SK-N-SH treated with all-trans-retinoic acid at 6 μM for 48 hours (cell line): ENCODE data around the gene PRSS33.

Source experiments
- ATAC-seq: fragments of 200-7000 bp; cut with Tn5 transposase; 3 replicates; pipeline ENCODE4 v1.9.1; 2020; ENCODE audit warnings: mild to moderate bottlenecking, moderate library complexity
- ARNTL ChIP-seq: fragments of 450-650 bp; formaldehyde crosslinking; IDR thresholded peaks from 2 replicates; pipeline ENCODE4 v1.5.0; 2020; ENCODE audit warnings: low read depth, mild to moderate bottlenecking, moderate library complexity, borderline replicate concordance
- BACH2 ChIP-seq: fragments of 250-450 bp; sonication (Bioruptor Pico); IDR thresholded peaks from 2 replicates; pipeline ENCODE4 v1.9.0; 2021; ENCODE audit warnings: mild to moderate bottlenecking, borderline replicate concordance
- CREB5 ChIP-seq: fragments of 250-450 bp; sonication (Bioruptor Pico); IDR thresholded peaks from 2 replicates; pipeline ENCODE4 v1.5.1; 2020; ENCODE audit warnings: low read depth, mild to moderate bottlenecking, moderate library complexity
- CSDC2 ChIP-seq: fragments of 250-450 bp; sonication (Bioruptor Pico); IDR thresholded peaks from 2 replicates; pipeline ENCODE4 v1.5.0; 2020; ENCODE audit warnings: mild to moderate bottlenecking, moderate library complexity
- GLIS3 ChIP-seq: fragments of 250-450 bp; sonication (Bioruptor Pico); IDR thresholded peaks from 2 replicates; pipeline ENCODE4 v1.5.0; 2020; ENCODE audit warnings: mild to moderate bottlenecking, moderate library complexity
- ISL1 ChIP-seq: fragments of 250-450 bp; sonication (Bioruptor Pico); IDR thresholded peaks from 2 replicates; pipeline ENCODE4 v2.1.2; 2022; ENCODE audit warnings: mild to moderate bottlenecking, moderate library complexity
- OSR1 ChIP-seq: fragments of 250-450 bp; sonication (Bioruptor Pico); IDR thresholded peaks from 2 replicates; pipeline ENCODE4 v1.8.0; 2022; ENCODE audit warnings: moderate library complexity, mild to moderate bottlenecking, inconsistent platforms
- POU6F1 ChIP-seq: fragments of 250-450 bp; sonication (Bioruptor Pico); IDR thresholded peaks from 2 replicates; pipeline ENCODE4 v1.8.0; 2021; ENCODE audit warnings: low read depth, mild to moderate bottlenecking, moderate library complexity, borderline replicate concordance
- PPARA ChIP-seq: fragments of 250-450 bp; sonication (Bioruptor Pico); IDR thresholded peaks from 2 replicates; pipeline ENCODE4 v1.5.0; 2020; ENCODE audit warnings: mild to moderate bottlenecking, borderline replicate concordance
- RARB ChIP-seq: fragments of 250-450 bp; sonication (Bioruptor Pico); IDR thresholded peaks from 2 replicates; pipeline ENCODE4 v1.8.0; 2021; ENCODE audit warnings: mild to moderate bottlenecking, moderate library complexity
- SNAI2 ChIP-seq: fragments of 250-450 bp; sonication (Bioruptor Pico); IDR thresholded peaks from 2 replicates; pipeline ENCODE4 v1.5.0; 2020; ENCODE audit warnings: mild to moderate bottlenecking, moderate library complexity
- TCF4 ChIP-seq: fragments of 250-450 bp; sonication (Bioruptor Pico); IDR thresholded peaks from 2 replicates; pipeline ENCODE4 v1.8.0; 2021; ENCODE audit warnings: mild to moderate bottlenecking, moderate library complexity, borderline replicate concordance
- TOX ChIP-seq: fragments of 250-450 bp; sonication (Bioruptor Pico); IDR thresholded peaks from 2 replicates; pipeline ENCODE4 v1.8.0; 2021; ENCODE audit warnings: mild to moderate bottlenecking, moderate library complexity, borderline replicate concordance
- ZC3H10 ChIP-seq: fragments of 250-450 bp; sonication (Bioruptor Pico); IDR thresholded peaks from 2 replicates; pipeline ENCODE4 v1.5.1; 2021; ENCODE audit warnings: mild to moderate bottlenecking, moderate library complexity
- ZFP3 ChIP-seq: fragments of 250-450 bp; sonication (Bioruptor Pico); IDR thresholded peaks from 2 replicates; pipeline ENCODE4 v1.5.0; 2020; ENCODE audit warnings: mild to moderate bottlenecking, moderate library complexity
- ZFP30 ChIP-seq: fragments of 450-650 bp; formaldehyde crosslinking; IDR thresholded peaks from 2 replicates; pipeline ENCODE4 v1.5.0; 2022; ENCODE audit warnings: mild to moderate bottlenecking, moderate library complexity
- ZNF565 ChIP-seq: fragments of 450-650 bp; formaldehyde crosslinking; conservative IDR thresholded peaks from 2 replicates; pipeline ENCODE4 v1.5.0; 2020; ENCODE audit warnings: low read depth, mild to moderate bottlenecking, moderate library complexity
- ZNF70 ChIP-seq: fragments of 450-650 bp; formaldehyde crosslinking; IDR thresholded peaks from 2 replicates; pipeline ENCODE4 v1.5.0; 2020; ENCODE audit warnings: mild to moderate bottlenecking, moderate library complexity
- ZNF8 ChIP-seq: fragments of 450-650 bp; formaldehyde crosslinking; IDR thresholded peaks from 2 replicates; pipeline ENCODE4 v1.5.0; 2020; ENCODE audit warnings: mild to moderate bottlenecking, moderate library complexity
- TF ChIP-seq, protein P1 (sequence below): fragments of 250-450 bp; sonication (Bioruptor Pico); IDR thresholded peaks from 2 replicates; pipeline ENCODE4 v1.5.1; 2021; ENCODE audit warnings: mild to moderate bottlenecking, moderate library complexity
- TF ChIP-seq, protein P2 (sequence below): fragments of 250-450 bp; sonication (Bioruptor Pico); IDR thresholded peaks from 2 replicates; pipeline ENCODE4 v1.5.0; 2020; ENCODE audit warnings: mild to moderate bottlenecking, moderate library complexity

PRSS33 gene

DNA sequence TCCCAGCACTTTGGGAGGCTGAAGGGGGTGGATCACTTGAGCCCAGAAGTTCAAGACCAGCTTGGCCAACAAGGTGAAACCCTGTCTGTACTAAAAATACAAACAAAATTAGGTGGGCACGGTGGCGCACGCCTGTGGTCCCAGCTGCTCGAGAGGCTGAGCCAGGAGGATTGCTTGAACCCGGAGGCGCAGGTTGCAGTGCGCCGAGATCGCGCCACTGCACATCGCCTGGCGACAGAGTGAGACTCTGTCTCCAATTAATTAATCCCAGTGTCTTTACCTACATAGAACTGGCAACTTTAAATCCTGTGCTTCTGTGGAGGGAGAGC lies 8.8 kb downstream of the PRSS33 start:
- no peak for TF ChIP-seq CSDC2 (CRISPR knock-in tag)
- no peak for ATAC-seq

- TF ChIP-seq TOX (no peak), SNAI2 (CRISPR knock-in tag) (no peak), ZNF565 (CRISPR knock-in tag) (no peak), ZFP3 (no peak), ZNF70 (CRISPR knock-in tag) (no peak), PPARA (CRISPR knock-in tag) (no peak), ZNF8 (CRISPR knock-in tag) (no peak), GLIS3 (no peak), CSDC2 (CRISPR knock-in tag) (no peak), ARNTL (CRISPR knock-in tag) (no peak), BACH2 (CRISPR knock-in tag) (no peak), CREB5 (CRISPR knock-in tag) (no peak), ZC3H10 (CRISPR knock-in tag) (no peak), TCF4 (CRISPR knock-in tag) (no peak)
- TF ChIP-seq, protein P1, sequence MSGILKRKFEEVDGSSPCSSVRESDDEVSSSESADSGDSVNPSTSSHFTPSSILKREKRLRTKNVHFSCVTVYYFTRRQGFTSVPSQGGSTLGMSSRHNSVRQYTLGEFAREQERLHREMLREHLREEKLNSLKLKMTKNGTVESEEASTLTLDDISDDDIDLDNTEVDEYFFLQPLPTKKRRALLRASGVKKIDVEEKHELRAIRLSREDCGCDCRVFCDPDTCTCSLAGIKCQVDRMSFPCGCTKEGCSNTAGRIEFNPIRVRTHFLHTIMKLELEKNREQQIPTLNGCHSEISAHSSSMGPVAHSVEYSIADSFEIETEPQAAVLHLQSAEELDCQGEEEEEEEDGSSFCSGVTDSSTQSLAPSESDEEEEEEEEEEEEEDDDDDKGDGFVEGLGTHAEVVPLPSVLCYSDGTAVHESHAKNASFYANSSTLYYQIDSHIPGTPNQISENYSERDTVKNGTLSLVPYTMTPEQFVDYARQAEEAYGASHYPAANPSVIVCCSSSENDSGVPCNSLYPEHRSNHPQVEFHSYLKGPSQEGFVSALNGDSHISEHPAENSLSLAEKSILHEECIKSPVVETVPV: no peak
- ATAC-seq: peak; percentile 34
These were observed 9.3 kb downstream of the PRSS33 start for GRCh38 chr16:2777903-2778629.

DNA sequence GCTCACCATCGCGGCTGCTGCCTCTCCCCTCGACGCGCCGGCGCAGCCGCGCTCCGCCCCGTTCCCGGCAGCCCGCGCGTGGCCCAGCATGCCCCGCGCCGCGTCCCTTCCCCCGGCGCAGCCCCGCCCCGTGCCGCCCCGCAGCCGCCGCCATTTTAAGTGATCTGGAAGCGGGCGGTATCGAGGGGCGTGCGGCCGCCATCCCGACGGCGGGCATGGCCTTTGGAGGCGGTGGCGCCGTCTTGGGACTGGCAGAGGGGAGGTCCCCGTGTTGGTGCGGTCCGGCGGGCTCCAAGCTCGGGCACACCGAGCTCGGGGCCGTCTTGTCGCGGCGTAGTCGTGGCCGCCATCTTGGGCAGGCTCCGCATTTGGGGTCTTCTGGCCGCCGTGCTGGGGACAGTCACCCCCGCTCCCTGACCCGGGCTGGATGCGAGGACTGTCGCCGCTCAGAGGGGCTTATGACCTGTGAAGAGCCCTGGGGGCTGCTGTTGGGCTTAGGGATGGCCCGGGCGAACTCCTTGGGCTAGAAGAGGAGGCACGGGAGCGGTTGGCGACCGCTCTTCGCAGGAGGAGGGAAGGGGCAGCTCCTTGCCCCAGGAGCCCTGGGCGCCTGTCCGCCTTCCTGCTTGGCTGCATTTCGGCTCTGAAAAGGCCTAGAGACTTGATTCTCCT lies 10.0 kb downstream of the PRSS33 start, which contains the start of gene ELOB:
ELOB (minus strand) TSS at position 50 of the 672 bp plus-strand sequence; CDS start at position 9, 41 bp downstream.
- TF ChIP-seq BACH2 (CRISPR knock-in tag) (no peak), ZNF70 (CRISPR knock-in tag) (0 out of 2 replicates have a peak, but pooled peaks have one; percentile 10), ISL1 (CRISPR knock-in tag) (no peak), CREB5 (CRISPR knock-in tag) (no peak), TCF4 (CRISPR knock-in tag) (no peak), GLIS3 (no peak), ZC3H10 (CRISPR knock-in tag) (no peak), RARB (CRISPR knock-in tag) (no peak), CSDC2 (CRISPR knock-in tag) (no peak), OSR1 (CRISPR knock-in tag) (no peak), ZNF565 (CRISPR knock-in tag) (no peak), POU6F1 (no peak), ZFP30 (CRISPR knock-in tag) (peak; percentile 21; the same call in 1 of the 2 replicates), ZFP3 (no peak), SNAI2 (CRISPR knock-in tag) (0 out of 2 replicates have a peak, but pooled peaks have one; percentile 14)
- TF ChIP-seq, protein P2, sequence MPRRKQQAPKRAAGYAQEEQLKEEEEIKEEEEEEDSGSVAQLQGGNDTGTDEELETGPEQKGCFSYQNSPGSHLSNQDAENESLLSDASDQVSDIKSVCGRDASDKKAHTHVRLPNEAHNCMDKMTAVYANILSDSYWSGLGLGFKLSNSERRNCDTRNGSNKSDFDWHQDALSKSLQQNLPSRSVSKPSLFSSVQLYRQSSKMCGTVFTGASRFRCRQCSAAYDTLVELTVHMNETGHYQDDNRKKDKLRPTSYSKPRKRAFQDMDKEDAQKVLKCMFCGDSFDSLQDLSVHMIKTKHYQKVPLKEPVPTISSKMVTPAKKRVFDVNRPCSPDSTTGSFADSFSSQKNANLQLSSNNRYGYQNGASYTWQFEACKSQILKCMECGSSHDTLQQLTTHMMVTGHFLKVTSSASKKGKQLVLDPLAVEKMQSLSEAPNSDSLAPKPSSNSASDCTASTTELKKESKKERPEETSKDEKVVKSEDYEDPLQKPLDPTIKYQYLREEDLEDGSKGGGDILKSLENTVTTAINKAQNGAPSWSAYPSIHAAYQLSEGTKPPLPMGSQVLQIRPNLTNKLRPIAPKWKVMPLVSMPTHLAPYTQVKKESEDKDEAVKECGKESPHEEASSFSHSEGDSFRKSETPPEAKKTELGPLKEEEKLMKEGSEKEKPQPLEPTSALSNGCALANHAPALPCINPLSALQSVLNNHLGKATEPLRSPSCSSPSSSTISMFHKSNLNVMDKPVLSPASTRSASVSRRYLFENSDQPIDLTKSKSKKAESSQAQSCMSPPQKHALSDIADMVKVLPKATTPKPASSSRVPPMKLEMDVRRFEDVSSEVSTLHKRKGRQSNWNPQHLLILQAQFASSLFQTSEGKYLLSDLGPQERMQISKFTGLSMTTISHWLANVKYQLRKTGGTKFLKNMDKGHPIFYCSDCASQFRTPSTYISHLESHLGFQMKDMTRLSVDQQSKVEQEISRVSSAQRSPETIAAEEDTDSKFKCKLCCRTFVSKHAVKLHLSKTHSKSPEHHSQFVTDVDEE (CRISPR knock-in tag): no peak
- TF ChIP-seq, all 23 proteins: peak for 3
- peak; percentile 84 for ATAC-seq
